GM18526 (cell line): Measurements from ENCODE around the gene MS4A6A.

Experiments
- POLR2A ChIP-seq: IDR thresholded peaks from 3 replicates; pipeline ENCODE4 v1.6.1; 2011; ENCODE audit not compliant: insufficient read length; ENCODE audit errors: extremely low read depth

MS4A6A gene

GRCh38 chr11:60182541-60183330 is at the start of gene MS4A6A:
Gene MS4A6A (minus strand): TSS chr11:60183083. CDS start chr11:60181727, 1,356 bp downstream.
- TF ChIP-seq POLR2A, result no peak

GRCh38 chr11:60230681-60231080 is 47.8 kb upstream of the MS4A6A start:
- TF ChIP-seq POLR2A, result no peak

GRCh38 chr11:60222141-60222540 is 39.3 kb upstream of the MS4A6A start:
- no peak for TF ChIP-seq POLR2A

- no peak for TF ChIP-seq POLR2A
These were observed 38.8 kb upstream of the MS4A6A start for GRCh38 chr11:60221692-60222091.

- TF ChIP-seq POLR2A, result no peak
These were observed 38.3 kb upstream of the MS4A6A start for GRCh38 chr11:60221181-60221580.

GRCh38 chr11:60214386-60214785 is 31.5 kb upstream of the MS4A6A start:
- no peak for TF ChIP-seq POLR2A

- TF ChIP-seq POLR2A, result no peak
These were observed 28.3 kb upstream of the MS4A6A start for GRCh38 chr11:60211206-60211605.

- TF ChIP-seq POLR2A, result no peak
These were observed 27.1 kb upstream of the MS4A6A start for GRCh38 chr11:60209977-60210376.

GRCh38 chr11:60208951-60209350 is 26.1 kb upstream of the MS4A6A start:
- no peak for TF ChIP-seq POLR2A

- no peak for TF ChIP-seq POLR2A
These were observed 25.4 kb upstream of the MS4A6A start for GRCh38 chr11:60208146-60208895.

- no peak for TF ChIP-seq POLR2A
These were observed 23.7 kb upstream of the MS4A6A start for GRCh38 chr11:60206616-60207015.

- no peak for TF ChIP-seq POLR2A
These were observed 22.0 kb upstream of the MS4A6A start for GRCh38 chr11:60204922-60205321.

GRCh38 chr11:60197442-60197841 is 14.6 kb upstream of the MS4A6A start:
- TF ChIP-seq POLR2A, result no peak

GRCh38 chr11:60195923-60196368 is 13.1 kb upstream of the MS4A6A start:
- no peak for TF ChIP-seq POLR2A

- TF ChIP-seq POLR2A, result no peak
These were observed 11.6 kb upstream of the MS4A6A start for GRCh38 chr11:60194511-60194910.

GRCh38 chr11:60193687-60194433 is 11.0 kb upstream of the MS4A6A start:
- no peak for TF ChIP-seq POLR2A

- no peak for TF ChIP-seq POLR2A
These were observed 2.1 kb upstream of the MS4A6A start for GRCh38 chr11:60184824-60185511.
